Measurements from ENCODE around the gene AK8. TPM values are rescaled to one million over a fixed set of nuclear protein-coding genes. Genes with fewer than 3 reads are reported as not detected.

The AK8 gene
- total RNA-seq, 1 experiment from 2014 or later = 0.42 TPM

- no peak for DNase-seq (ENCODE audit: unreplicated experiment)
- Mint-ChIP-seq H3K4me3 (ENCODE audit: unreplicated experiment) (no peak overlapping the region), H3K9me3 (ENCODE audit: unreplicated experiment) (no peaks in the 10 kb centered on the region), H3K27ac (ENCODE audit: low read depth, unreplicated experiment) (no peak overlapping the region), H3K36me3 (ENCODE audit: insufficient read depth, unreplicated experiment) (no peaks in the 10 kb centered on the region), H3K27me3 (ENCODE audit: insufficient read depth, unreplicated experiment) (peaks cover 10% of the 10 kb centered on the region), H3K4me1 (ENCODE audit: insufficient read depth, unreplicated experiment) (no peaks in the 10 kb centered on the region)
- intact Hi-C loops (cut with micrococcal nuclease) = no loop called here
- no TSS peak for BruUV-seq (replicated peaks)
- ChIA-PET CTCF (interaction anchor here (0.6 kb wide), 1 partner anchor 486 kb away, joined by 4 read pairs; the partner anchor contains the start of gene SURF6), POLR2A (interaction anchor here (0.6 kb wide), 1 partner anchor 9 kb away, joined by 3 read pairs; no protein-coding TSS in a partner anchor)
- TF ChIP-seq CTCF (IDR thresholded peaks at IDR 0.05; ENCODE audit: unreplicated experiment) = no peak
Measured at GRCh38 chr9:132849185-132849706, 28.8 kb downstream of the AK8 start.

GRCh38 chr9:132846918-132847515 is 31.1 kb downstream of the AK8 start:
- Mint-ChIP-seq H3K27me3 (ENCODE audit: insufficient read depth, unreplicated experiment) (peaks cover 8% of the 10 kb centered on the region), H3K4me3 (ENCODE audit: unreplicated experiment) (no peak overlapping the region), H3K4me1 (ENCODE audit: insufficient read depth, unreplicated experiment) (no peaks in the 10 kb centered on the region), H3K27ac (ENCODE audit: low read depth, unreplicated experiment) (no peak overlapping the region), H3K9me3 (ENCODE audit: unreplicated experiment) (no peaks in the 10 kb centered on the region), H3K36me3 (ENCODE audit: insufficient read depth, unreplicated experiment) (no peaks in the 10 kb centered on the region)
- DNase-seq (ENCODE audit: unreplicated experiment) = no peak
- intact Hi-C loops (cut with micrococcal nuclease) = no loop called here
- no TSS peak for BruUV-seq (replicated peaks)
- CTCF ChIA-PET = interaction anchor here (1.0 kb wide), 1 partner anchor 55 kb away, joined by 3 read pairs; no protein-coding TSS in a partner anchor
- POLR2A ChIA-PET = interaction anchor here (0.7 to 1.0 kb wide), 2 partner anchors 31 to 488 kb away, joined by 4 read pairs; partner anchors contain the start of genes AK8 and SPACA9
- TF ChIP-seq CTCF (IDR thresholded peaks at IDR 0.05; ENCODE audit: unreplicated experiment) = no peak

GRCh38 chr9:132846109-132846917 is 31.8 kb downstream of the AK8 start:
- no peaks in the 10 kb centered on the region for H3K9me3 Mint-ChIP-seq (ENCODE audit: unreplicated experiment)
- no peaks in the 10 kb centered on the region for H3K36me3 Mint-ChIP-seq (ENCODE audit: insufficient read depth, unreplicated experiment)
- no peak for TF ChIP-seq CTCF (IDR thresholded peaks at IDR 0.05; ENCODE audit: unreplicated experiment)
- H3K27me3 Mint-ChIP-seq (ENCODE audit: insufficient read depth, unreplicated experiment) = peaks cover under 1% of the 10 kb centered on the region
- POLR2A ChIA-PET = interaction anchor here (0.7 to 1.0 kb wide), 2 partner anchors 32 to 489 kb away, joined by 4 read pairs; partner anchors contain the start of genes AK8 and SPACA9
- no peaks in the 10 kb centered on the region for H3K4me1 Mint-ChIP-seq (ENCODE audit: insufficient read depth, unreplicated experiment)
- no peak overlapping the region for H3K27ac Mint-ChIP-seq (ENCODE audit: low read depth, unreplicated experiment)
- DNase-seq (ENCODE audit: unreplicated experiment) = no peak
- H3K4me3 Mint-ChIP-seq (ENCODE audit: unreplicated experiment) = no peak overlapping the region
- CTCF ChIA-PET = interaction anchor here (0.6 kb wide), 1 partner anchor 126 kb away, joined by 3 read pairs; no protein-coding TSS in a partner anchor
- intact Hi-C loops (cut with micrococcal nuclease) = no loop called here
- no TSS peak for BruUV-seq (replicated peaks)
